GM12801 (cell line): ENCODE data around the gene ZBTB20.

ENCODE experiments used
- TF ChIP-seq, protein P1 (sequence below): IDR thresholded peaks from one replicate; pipeline ENCODE4 v1.5.1; 2011; ENCODE audit warnings: control low read depth; ENCODE audit not compliant: insufficient read length; ENCODE audit errors: extremely low read depth

Gene ZBTB20

DNA sequence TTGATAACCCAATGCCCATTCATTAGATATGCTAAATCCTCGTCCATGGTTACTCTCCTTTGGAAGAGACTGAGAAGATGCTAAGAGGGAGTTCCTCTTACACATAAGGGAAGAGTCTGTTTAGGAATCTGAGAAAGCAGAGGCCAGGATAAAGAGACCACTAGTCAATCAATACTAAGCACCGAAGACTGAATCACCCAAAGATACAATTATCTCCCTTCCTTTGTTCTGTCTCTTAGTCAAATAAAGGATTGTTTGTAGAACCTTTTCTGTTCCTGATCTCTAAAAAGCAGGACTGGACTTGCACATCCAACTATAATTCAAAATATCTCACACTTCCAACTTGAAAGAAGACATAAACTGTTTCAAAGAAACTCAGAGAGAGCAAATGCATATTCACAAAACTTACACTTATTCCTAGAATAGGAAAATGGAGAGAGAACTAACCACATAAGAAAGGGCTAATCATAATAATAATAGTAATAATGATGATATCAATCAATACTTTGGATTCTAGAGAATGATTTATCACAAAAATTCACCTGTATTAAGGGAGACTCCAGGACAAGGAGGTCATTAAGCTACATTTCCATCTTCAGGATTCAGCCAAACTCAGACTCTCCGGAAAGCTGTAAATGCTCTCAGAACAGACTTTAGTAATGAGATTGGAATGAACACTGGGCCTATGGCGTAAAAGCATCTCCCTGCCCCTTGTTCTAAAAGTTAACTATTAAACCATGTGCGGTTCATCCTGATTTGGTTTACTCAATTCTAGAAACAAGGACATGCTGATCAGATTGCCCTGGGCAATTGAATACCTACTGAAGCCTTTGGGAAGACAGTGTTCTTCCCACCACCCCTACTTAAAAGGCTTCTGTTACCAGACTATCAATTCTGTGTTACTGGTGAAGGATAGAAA is 401.5 kb downstream of the ZBTB20 start:
- TF ChIP-seq, protein P1, sequence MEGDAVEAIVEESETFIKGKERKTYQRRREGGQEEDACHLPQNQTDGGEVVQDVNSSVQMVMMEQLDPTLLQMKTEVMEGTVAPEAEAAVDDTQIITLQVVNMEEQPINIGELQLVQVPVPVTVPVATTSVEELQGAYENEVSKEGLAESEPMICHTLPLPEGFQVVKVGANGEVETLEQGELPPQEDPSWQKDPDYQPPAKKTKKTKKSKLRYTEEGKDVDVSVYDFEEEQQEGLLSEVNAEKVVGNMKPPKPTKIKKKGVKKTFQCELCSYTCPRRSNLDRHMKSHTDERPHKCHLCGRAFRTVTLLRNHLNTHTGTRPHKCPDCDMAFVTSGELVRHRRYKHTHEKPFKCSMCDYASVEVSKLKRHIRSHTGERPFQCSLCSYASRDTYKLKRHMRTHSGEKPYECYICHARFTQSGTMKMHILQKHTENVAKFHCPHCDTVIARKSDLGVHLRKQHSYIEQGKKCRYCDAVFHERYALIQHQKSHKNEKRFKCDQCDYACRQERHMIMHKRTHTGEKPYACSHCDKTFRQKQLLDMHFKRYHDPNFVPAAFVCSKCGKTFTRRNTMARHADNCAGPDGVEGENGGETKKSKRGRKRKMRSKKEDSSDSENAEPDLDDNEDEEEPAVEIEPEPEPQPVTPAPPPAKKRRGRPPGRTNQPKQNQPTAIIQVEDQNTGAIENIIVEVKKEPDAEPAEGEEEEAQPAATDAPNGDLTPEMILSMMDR: no peak

DNA sequence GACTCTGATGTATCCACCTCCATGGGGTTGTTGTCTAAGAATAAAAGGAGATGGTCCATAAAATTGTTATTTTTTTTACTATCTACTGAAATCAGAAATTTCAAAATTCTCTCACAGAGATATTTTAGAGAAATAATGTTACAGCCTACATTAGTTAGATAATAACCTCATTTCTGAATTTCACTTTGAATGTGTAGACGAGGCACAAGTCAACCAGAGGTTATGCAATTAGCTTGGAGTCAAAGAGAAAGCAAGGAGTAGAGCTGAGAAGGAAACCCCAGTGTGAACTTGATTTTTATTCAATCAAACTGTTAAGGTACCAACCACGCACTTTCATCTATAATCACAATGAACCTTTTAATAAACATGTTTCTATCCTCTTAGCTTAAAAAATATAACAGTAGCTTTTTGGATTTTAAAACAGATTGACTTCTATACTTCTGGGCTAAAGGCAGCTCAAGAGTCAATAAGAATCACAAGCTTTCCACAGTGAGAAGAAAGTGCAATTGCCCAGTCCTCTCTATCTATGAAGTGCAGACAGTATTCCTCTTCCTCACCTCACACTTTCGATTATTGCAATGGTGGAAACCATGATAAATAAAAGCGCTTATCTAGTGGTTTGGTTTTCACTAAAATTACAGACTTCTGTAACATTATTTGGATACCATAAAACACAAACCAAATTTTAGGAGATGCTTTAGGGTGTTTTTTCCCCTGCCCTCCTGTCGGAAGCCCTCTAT is 403.2 kb downstream of the ZBTB20 start:
- TF ChIP-seq, protein P1: no peak

DNA sequence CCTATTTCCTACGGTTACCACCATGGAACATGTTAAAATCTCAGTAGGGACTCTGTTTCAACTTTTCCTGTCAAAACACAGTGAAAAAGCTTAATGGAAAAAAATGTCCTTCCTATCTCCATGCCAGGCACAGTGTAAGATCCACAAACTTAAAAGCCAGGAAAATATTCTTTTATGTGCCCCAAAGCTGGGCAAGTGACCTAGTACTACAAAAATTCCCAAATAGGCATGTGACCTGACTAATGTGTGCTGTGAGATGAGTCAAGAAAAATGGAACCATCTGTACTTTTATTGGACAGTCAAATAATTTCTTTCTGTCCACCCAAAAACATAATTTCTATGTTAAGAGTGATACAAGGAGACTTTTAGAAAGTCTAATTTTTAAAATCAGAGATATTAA is 406.0 kb downstream of the ZBTB20 start:
- TF ChIP-seq, protein P1: no peak

DNA sequence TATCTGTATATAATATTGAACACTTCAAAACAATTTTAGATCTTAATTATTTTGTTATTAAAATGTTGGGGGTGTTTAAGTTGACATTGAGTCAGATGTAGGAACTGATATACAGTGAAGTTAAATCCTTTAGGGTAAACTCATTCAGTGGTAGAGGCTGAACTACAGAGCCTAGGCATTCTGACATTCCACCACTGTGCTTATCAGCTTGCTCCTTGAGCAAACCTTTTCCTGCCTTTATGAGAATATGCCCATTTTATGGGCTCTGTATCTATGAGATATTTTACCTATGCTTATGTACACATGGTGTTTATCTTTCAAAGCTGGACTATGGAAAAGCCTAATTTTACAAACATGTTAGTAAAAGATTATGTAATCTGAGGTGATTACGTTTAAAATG is 407.5 kb downstream of the ZBTB20 start:
- TF ChIP-seq, protein P1: no peak

DNA sequence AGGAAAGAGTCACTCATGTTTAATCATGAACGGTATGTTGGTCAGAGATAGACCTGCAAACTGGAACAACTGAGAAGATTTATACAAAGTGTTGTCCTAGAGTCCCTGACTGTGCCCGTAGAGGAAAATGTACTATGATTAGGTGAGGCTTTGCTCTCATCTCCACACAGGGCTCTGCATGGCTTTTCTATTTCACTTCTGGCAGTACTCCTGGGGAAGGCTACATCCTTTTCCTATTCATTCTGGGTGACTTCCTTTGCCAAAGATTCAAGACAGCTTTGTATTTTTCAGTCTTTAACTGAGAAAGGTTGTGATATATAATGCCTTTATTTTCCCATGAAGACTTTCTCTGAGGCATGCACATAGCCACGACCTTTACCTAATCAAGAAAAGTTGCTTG is 414.7 kb downstream of the ZBTB20 start:
- TF ChIP-seq, protein P1: no peak

DNA sequence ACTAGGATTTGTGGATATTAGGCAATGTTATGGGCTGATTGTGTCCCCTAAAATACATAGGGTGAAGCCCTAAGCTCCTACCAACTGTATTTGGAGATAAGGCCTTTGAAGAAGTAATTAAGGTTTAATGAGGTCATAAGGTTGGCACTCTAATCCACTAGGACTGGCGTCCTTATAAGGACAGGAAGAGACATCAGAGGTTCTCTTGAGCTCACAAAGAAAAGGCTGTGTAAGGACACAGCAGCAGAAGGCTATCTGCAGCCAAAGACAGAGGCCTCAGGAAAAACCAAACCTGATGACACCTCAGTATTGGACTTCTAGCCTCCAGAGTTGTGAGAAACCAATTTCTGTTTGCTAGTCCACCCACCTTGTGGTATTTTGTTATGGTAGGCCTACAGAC is 416.7 kb downstream of the ZBTB20 start:
- TF ChIP-seq, protein P1: no peak

DNA sequence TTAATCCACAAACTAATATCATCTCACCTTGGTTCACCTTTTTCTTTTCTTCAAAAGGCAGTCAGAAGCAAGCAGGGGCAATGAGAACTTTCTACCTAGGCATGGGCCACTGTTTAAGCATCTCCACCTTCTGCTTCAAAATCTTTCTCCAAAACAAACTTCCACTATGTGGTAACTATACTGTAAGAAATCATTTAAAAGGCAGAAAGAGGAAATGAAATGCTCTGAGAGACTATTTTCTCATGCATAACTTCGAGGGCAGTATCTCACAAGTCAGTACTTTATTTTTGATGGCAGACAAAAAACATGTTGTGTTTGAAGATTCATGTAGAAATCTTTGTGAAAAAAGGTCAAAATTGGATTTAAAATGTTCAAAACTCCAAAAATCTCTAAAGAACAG is 419.7 kb downstream of the ZBTB20 start:
- TF ChIP-seq, protein P1: no peak
